OCI-LY1 (cell line): Measurements from ENCODE around the gene TDRD10.

ENCODE experiments used
- H2AFZ ChIP-seq: fragments of 200-600 bp; sonication (generic), shearing (Covaris generic); 2 replicates; pipeline ENCODE4 v1.6.0; 2014; ENCODE audit warnings: antibody characterized with exemption, mild to moderate bottlenecking, low read length
- H3F3A ChIP-seq: fragments of 200-600 bp; sonication (generic), shearing (Covaris generic); 2 replicates; pipeline ENCODE4 v1.6.0; 2014; ENCODE audit warnings: mild to moderate bottlenecking, antibody characterized with exemption, low read length, moderate library complexity; ENCODE audit not compliant: insufficient read depth
- H3K27ac ChIP-seq: fragments of 200-600 bp; sonication (generic); 2 replicates; pipeline ENCODE4 v1.5.1; 2014; ENCODE audit warnings: low read length, mixed run types, mild to moderate bottlenecking, low read depth; ENCODE audit not compliant: poor library complexity, severe bottlenecking
- H3K27me3 ChIP-seq: fragments of 200-600 bp; sonication (generic); 2 replicates; pipeline ENCODE4 v1.6.0; 2014; ENCODE audit warnings: antibody characterized with exemption, mild to moderate bottlenecking, low read length, moderate library complexity; ENCODE audit not compliant: insufficient read depth
- H3K36me3 ChIP-seq: fragments of 200-600 bp; sonication (generic); 2 replicates; pipeline ENCODE4 v1.6.1; 2014; ENCODE audit warnings: mild to moderate bottlenecking, antibody characterized with exemption, low read length, moderate library complexity, mixed read lengths; ENCODE audit not compliant: insufficient read depth
- H3K4me1 ChIP-seq: fragments of 200-600 bp; sonication (generic); 2 replicates; pipeline ENCODE4 v1.5.1; 2014; ENCODE audit warnings: mild to moderate bottlenecking, low read length, moderate library complexity; ENCODE audit not compliant: insufficient read depth, severe bottlenecking
- H3K4me2 ChIP-seq: fragments of 200-600 bp; sonication (generic), shearing (Covaris generic); 2 replicates; pipeline ENCODE4 v1.6.1; 2014; ENCODE audit warnings: low read length
- H3K4me3 ChIP-seq: fragments of 200-600 bp; sonication (generic); 2 replicates; pipeline ENCODE4 v1.5.1; 2014; ENCODE audit warnings: low read length, low read depth, mild to moderate bottlenecking, mixed read lengths; ENCODE audit not compliant: poor library complexity, severe bottlenecking
- H3K79me2 ChIP-seq: fragments of 200-600 bp; shearing (Covaris generic); 2 replicates; pipeline ENCODE4 v1.6.1; 2016; ENCODE audit warnings: mixed run types, low read length, mixed read lengths; ENCODE audit not compliant: insufficient read depth
- H3K9ac ChIP-seq: fragments of 200-600 bp; sonication (generic), shearing (Covaris generic); 2 replicates; pipeline ENCODE4 v1.6.1; 2014; ENCODE audit warnings: mild to moderate bottlenecking, low read length, mixed read lengths
- H3K9me2 ChIP-seq: fragments of 200-600 bp; sonication (generic), shearing (Covaris generic); 2 replicates; pipeline ENCODE4 v1.6.1; 2014; ENCODE audit warnings: low read depth, mild to moderate bottlenecking, low read length, mixed read lengths
- H3K9me3 ChIP-seq: fragments of 200-600 bp; shearing (Covaris generic); 2 replicates; pipeline ENCODE4 v1.6.1; 2014; ENCODE audit warnings: low read length, mixed read lengths
- H4K20me1 ChIP-seq: fragments of 200-600 bp; sonication (generic), shearing (Covaris generic); 2 replicates; pipeline ENCODE4 v1.6.0; 2016; ENCODE audit warnings: mild to moderate bottlenecking, low read length; ENCODE audit not compliant: insufficient read depth
- EZH2 ChIP-seq: fragments of 200-600 bp; sonication (generic), shearing (Covaris generic); IDR thresholded peaks from 2 replicates; pipeline ENCODE4 v1.8.0; 2017; ENCODE audit warnings: borderline replicate concordance, mixed run types, mild to moderate bottlenecking, antibody characterized with exemption, low read length, moderate library complexity, mixed read lengths
- TF ChIP-seq, protein P1 (sequence below): fragments of 200-600 bp; sonication (generic), shearing (Covaris generic); IDR thresholded peaks from 2 replicates; pipeline ENCODE4 v1.5.1; 2017; ENCODE audit warnings: mild to moderate bottlenecking, antibody characterized with exemption, low read length, moderate library complexity, mixed read lengths

Gene TDRD10

DNA sequence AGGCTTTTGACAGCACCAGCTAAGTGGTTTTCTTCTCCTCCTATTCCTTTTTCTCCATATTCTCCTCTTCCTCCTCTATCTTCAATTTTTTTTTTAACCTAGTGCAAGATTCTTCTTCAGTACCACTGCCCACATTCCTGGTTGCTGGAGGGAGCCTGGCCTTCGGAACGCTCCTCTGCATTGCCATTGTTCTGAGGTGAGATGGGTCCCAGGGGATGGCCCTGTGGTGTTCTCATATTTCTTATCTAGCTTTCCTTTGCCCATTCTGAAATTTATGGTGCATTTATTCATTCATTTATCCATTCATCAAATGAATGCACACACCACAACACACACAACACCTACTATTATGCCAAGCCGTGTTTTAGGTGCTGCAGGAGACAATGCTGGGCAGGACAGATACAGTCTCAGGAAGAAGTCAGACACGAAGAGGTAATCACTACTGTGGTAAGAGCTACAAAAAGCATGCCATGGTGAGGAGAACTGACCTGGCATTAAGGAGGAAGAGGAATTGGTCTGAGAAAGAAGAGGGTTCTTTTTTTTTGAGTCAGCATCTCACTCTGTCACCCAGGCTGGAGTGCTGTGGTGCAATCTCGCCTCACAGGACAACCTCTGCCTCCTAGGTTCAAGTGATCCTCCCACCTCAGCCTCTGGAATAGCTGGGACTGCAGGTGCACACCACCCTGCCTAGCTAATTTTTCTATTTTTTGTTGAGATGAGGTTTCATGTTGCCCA is 47.5 kb upstream of the TDRD10 start:
- Histone ChIP-seq H3K9me3 (no peaks in the 10 kb centered on the region), H3K27me3 (no peaks in the 10 kb centered on the region), H4K20me1 (no peaks in the 10 kb centered on the region), H3K79me2 (no peaks in the 10 kb centered on the region), H3K27ac (no peak overlapping the region), H3K4me3 (no peak overlapping the region), H3F3A (no peaks in the 10 kb centered on the region), H3K36me3 (no peaks in the 10 kb centered on the region), H3K4me1 (no peaks in the 10 kb centered on the region), H3K9me2 (no peaks in the 10 kb centered on the region), H3K4me2 (no peak overlapping the region), H3K9ac (no peak overlapping the region), H2AFZ (no peak overlapping the region)
- TF ChIP-seq, protein P1, sequence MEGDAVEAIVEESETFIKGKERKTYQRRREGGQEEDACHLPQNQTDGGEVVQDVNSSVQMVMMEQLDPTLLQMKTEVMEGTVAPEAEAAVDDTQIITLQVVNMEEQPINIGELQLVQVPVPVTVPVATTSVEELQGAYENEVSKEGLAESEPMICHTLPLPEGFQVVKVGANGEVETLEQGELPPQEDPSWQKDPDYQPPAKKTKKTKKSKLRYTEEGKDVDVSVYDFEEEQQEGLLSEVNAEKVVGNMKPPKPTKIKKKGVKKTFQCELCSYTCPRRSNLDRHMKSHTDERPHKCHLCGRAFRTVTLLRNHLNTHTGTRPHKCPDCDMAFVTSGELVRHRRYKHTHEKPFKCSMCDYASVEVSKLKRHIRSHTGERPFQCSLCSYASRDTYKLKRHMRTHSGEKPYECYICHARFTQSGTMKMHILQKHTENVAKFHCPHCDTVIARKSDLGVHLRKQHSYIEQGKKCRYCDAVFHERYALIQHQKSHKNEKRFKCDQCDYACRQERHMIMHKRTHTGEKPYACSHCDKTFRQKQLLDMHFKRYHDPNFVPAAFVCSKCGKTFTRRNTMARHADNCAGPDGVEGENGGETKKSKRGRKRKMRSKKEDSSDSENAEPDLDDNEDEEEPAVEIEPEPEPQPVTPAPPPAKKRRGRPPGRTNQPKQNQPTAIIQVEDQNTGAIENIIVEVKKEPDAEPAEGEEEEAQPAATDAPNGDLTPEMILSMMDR: no peak
- no peak for TF ChIP-seq EZH2

DNA sequence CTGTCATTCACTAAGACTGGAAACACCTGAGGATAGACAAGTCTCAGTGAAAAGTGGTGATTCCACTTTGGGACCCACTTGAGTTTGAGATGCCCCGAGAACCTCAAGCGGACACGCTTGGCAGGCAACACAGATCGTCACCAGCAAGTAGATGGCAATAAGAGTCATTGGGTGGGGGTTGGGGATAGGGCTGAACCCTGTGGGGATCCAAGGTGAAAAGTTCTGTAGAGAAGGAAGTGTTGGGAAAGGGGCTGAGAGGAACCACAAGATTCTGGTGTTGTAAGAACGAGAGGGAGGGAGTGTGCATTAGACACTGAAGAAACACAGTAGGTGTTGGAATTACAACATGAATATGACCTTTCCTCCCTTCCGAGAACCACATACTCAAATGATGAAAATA is 45.4 kb upstream of the TDRD10 start:
- H2AFZ ChIP-seq: no peak overlapping the region
- no peaks in the 10 kb centered on the region for H3K9me3 ChIP-seq
- no peaks in the 10 kb centered on the region for H3K36me3 ChIP-seq
- H3K9me2 ChIP-seq: no peaks in the 10 kb centered on the region
- no peaks in the 10 kb centered on the region for H3F3A ChIP-seq
- no peaks in the 10 kb centered on the region for H4K20me1 ChIP-seq
- H3K4me2 ChIP-seq: no peak overlapping the region
- no peak overlapping the region for H3K9ac ChIP-seq
- H3K27ac ChIP-seq: no peak overlapping the region
- TF ChIP-seq EZH2: no peak
- TF ChIP-seq, protein P1: no peak
- no peaks in the 10 kb centered on the region for H3K79me2 ChIP-seq
- no peak overlapping the region for H3K4me3 ChIP-seq
- H3K27me3 ChIP-seq: no peaks in the 10 kb centered on the region
- H3K4me1 ChIP-seq: no peaks in the 10 kb centered on the region

DNA sequence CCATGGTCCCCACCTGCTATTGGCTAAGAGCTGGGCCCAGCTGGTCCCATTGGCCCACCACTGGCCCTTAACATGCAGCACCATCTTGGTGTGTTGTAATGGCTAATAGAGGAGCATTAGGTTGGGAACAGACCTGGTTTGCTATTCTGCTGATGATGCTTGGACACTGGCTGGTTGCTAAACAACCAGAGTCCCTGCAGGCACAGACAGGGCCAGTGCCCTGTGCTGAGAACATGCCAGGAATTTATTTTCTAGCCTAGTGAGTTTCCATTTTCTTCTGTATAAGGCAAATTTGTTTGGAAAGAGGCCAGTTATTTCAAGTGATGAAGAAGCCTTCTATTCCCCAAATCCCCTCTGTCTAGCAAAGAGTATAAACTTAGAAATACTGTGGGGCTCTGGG is 42.9 kb upstream of the TDRD10 start:
- H3K4me3 ChIP-seq: no peak overlapping the region
- no peaks in the 10 kb centered on the region for H3K36me3 ChIP-seq
- H3K79me2 ChIP-seq: no peaks in the 10 kb centered on the region
- no peak overlapping the region for H3K27ac ChIP-seq
- H3K4me2 ChIP-seq: no peak overlapping the region
- H3K9me3 ChIP-seq: no peaks in the 10 kb centered on the region
- H3K27me3 ChIP-seq: 0 out of 2 replicates have a peak, but pooled peaks cover 3% of the 10 kb centered on the region
- H3K4me1 ChIP-seq: no peaks in the 10 kb centered on the region
- no peak overlapping the region for H3K9ac ChIP-seq
- no peaks in the 10 kb centered on the region for H3F3A ChIP-seq
- H2AFZ ChIP-seq: no peak overlapping the region
- no peaks in the 10 kb centered on the region for H3K9me2 ChIP-seq
- no peak for TF ChIP-seq EZH2
- TF ChIP-seq, protein P1: no peak
- no peaks in the 10 kb centered on the region for H4K20me1 ChIP-seq
